Mesenchymal stem cell (in vitro differentiated cells and primary cell): ENCODE measurements around the gene EGFLAM.

Experiments used
- DNase-seq: peaks from one replicate; pipeline ENCODE4 v3.0.0-alpha.2; 2013
- H2AFZ ChIP-seq: one replicate; pipeline ENCODE4 v1.6.1; 2013; ENCODE audit warnings: low read depth, mild to moderate bottlenecking, control low read depth, inconsistent platforms, low read length, moderate library complexity
- H2AK5ac ChIP-seq: 2 replicates; pipeline ENCODE4 v1.6.1; 2013; ENCODE audit warnings: low read length, moderate library complexity, mild to moderate bottlenecking, inconsistent platforms; ENCODE audit not compliant: severe bottlenecking
- H2BK120ac ChIP-seq: one replicate; pipeline ENCODE4 v1.6.1; 2013; ENCODE audit warnings: low read depth, mild to moderate bottlenecking, inconsistent platforms, low read length, moderate library complexity
- H2BK12ac ChIP-seq, 2 experiments: one replicate each; pipeline ENCODE4 v1.6.1; 2013; ENCODE audit warnings: inconsistent platforms in 2 of 2, low read length in 2 of 2, mild to moderate bottlenecking in 2 of 2, moderate library complexity in 2 of 2, control low read depth in 1 of 2
- H2BK15ac ChIP-seq: one replicate; pipeline ENCODE4 v1.6.1; 2013; ENCODE audit warnings: mild to moderate bottlenecking, low read depth, inconsistent platforms; ENCODE audit not compliant: poor library complexity, severe bottlenecking
- H2BK5ac ChIP-seq: 2 replicates; pipeline ENCODE4 v1.6.1; 2013; ENCODE audit warnings: low read depth, mild to moderate bottlenecking, low read length, control low read depth, inconsistent platforms; ENCODE audit not compliant: poor library complexity, severe bottlenecking
- H3K14ac ChIP-seq, 2 experiments: one replicate each; pipeline ENCODE4 v1.6.1; 2013; ENCODE audit warnings: inconsistent platforms in 2 of 2, low read length in 2 of 2, control low read depth in 1 of 2, mild to moderate bottlenecking in 1 of 2, moderate library complexity in 1 of 2
- H3K18ac ChIP-seq, 2 experiments: one replicate each; pipeline ENCODE4 v1.6.1; 2013; ENCODE audit warnings: inconsistent platforms in 2 of 2, low read length in 2 of 2, control low read depth in 1 of 2, low read depth in 1 of 2, mild to moderate bottlenecking in 1 of 2
- H3K23ac ChIP-seq, 2 experiments: one replicate each; pipeline ENCODE4 v1.6.1; 2013; ENCODE audit warnings: inconsistent platforms in 2 of 2, low read length in 2 of 2, mild to moderate bottlenecking in 2 of 2, moderate library complexity in 2 of 2, control low read depth in 1 of 2
- H3K27ac ChIP-seq: 2 replicates; pipeline ENCODE4 v1.5.1; 2013; ENCODE audit warnings: mild to moderate bottlenecking, moderate library complexity, low read length, control low read depth, inconsistent platforms; ENCODE audit not compliant: poor library complexity, severe bottlenecking
- H3K27me3 ChIP-seq, 2 experiments: 2 replicates each; pipeline versions ENCODE4 v1.6.1 to v1.7.0; 2013; ENCODE audit warnings: low read length in 2 of 2, mild to moderate bottlenecking in 2 of 2, moderate library complexity in 2 of 2, control low read depth in 1 of 2, inconsistent platforms in 1 of 2; ENCODE audit not compliant: control insufficient read depth in 1 of 2, insufficient read depth in 1 of 2
- H3K36me3 ChIP-seq, 2 experiments: 2 replicates each; pipeline versions ENCODE4 v1.6.1 to v1.7.0; 2013; ENCODE audit warnings: low read length in 2 of 2, control low read depth in 1 of 2, inconsistent platforms in 1 of 2, low read depth in 1 of 2, mild to moderate bottlenecking in 1 of 2; ENCODE audit not compliant: insufficient read depth in 2 of 2, control insufficient read depth in 1 of 2
- H3K4ac ChIP-seq, 2 experiments: one replicate each; pipeline ENCODE4 v1.6.1; 2013; ENCODE audit warnings: inconsistent platforms in 2 of 2, low read length in 2 of 2, mild to moderate bottlenecking in 2 of 2, moderate library complexity in 2 of 2, control low read depth in 1 of 2, low read depth in 1 of 2
- H3K4me1 ChIP-seq: 2 replicates; pipeline ENCODE4 v1.6.1; 2013; ENCODE audit warnings: low read depth, low read length, control low read depth; ENCODE audit not compliant: control insufficient read depth, insufficient read depth
- H3K4me2 ChIP-seq: 2 replicates; pipeline ENCODE4 v1.6.1; 2013; ENCODE audit warnings: low read length, mild to moderate bottlenecking, inconsistent platforms; ENCODE audit not compliant: poor library complexity, severe bottlenecking
- H3K4me3 ChIP-seq, 2 experiments: 2 replicates each; pipeline versions ENCODE4 v1.5.1 to v1.7.0; 2013; ENCODE audit warnings: low read length in 2 of 2, mild to moderate bottlenecking in 2 of 2, control low read depth in 1 of 2, low read depth in 1 of 2; ENCODE audit not compliant: insufficient read depth in 1 of 2
- H3K79me1 ChIP-seq: replicated peaks from 2 replicates; pipeline ENCODE4 v1.6.1; 2013; ENCODE audit warnings: mild to moderate bottlenecking, control low read depth, low read length, inconsistent platforms; ENCODE audit not compliant: poor library complexity, severe bottlenecking
- H3K9ac ChIP-seq: 2 replicates; pipeline ENCODE4 v1.7.0; 2013; ENCODE audit warnings: mild to moderate bottlenecking, low read length, moderate library complexity
- H3K9me3 ChIP-seq: 2 replicates; pipeline ENCODE4 v1.7.0; 2013; ENCODE audit warnings: mild to moderate bottlenecking, low read length; ENCODE audit not compliant: control insufficient read depth
- H4K8ac ChIP-seq: one replicate; pipeline ENCODE4 v1.6.1; 2013; ENCODE audit warnings: inconsistent platforms, mild to moderate bottlenecking, low read length, moderate library complexity
- H4K91ac ChIP-seq: one replicate; pipeline ENCODE4 v1.6.1; 2013; ENCODE audit warnings: mild to moderate bottlenecking, low read length, inconsistent platforms
- WGBS: methylation state at CpG from one replicate; pipeline ENCODE4 v1.1.7; 2013; ENCODE audit warnings: mixed read lengths; 5-methylcytosine and 5-hydroxymethylcytosine counted together

EGFLAM gene

DNA sequence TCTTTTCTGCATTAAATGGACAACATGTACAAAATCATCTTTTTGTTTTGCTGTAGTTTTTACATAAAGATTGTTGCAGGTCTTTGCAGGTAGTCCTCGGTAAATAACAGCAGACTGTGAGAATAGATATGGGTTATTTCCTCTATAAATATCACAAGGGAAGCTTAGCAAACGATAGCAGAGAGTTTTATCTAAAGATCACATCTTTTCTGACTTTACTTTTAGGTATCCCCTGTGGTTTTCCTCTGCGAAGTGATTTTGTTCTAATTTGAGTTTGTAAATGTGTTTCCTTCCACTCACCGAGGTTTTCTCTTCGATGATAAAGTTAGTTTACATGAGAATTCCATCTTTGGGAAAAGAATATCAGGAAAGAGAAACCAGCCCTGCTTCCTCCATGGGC lies 109.6 kb downstream of the EGFLAM start:
- Histone ChIP-seq H3K9ac (no peak overlapping the region), H2BK5ac (no peak overlapping the region), H4K91ac (no peak overlapping the region), H3K4me1 (no peaks in the 10 kb centered on the region), H3K36me3 (no peaks in the 10 kb centered on the region), H2BK120ac (no peak overlapping the region), H3K79me1 (no peaks in the 10 kb centered on the region), H3K4me2 (no peak overlapping the region), H2AFZ (no peak overlapping the region), H3K9me3 (no peaks in the 10 kb centered on the region), H3K27ac (no peak overlapping the region), H2BK15ac (no peak overlapping the region), H4K8ac (no peak overlapping the region), H3K4me3 (no peak overlapping the region), H2BK12ac (no peak overlapping the region), H3K27me3 (peaks cover 26 to 32% of the 10 kb centered on the region in 2 experiments), H3K23ac (no peak overlapping the region), H3K18ac (no peak overlapping the region), H3K4ac (no peak overlapping the region), H3K14ac (no peak overlapping the region), H2AK5ac (no peak overlapping the region)
- WGBS, result 80% methylated on average over 1 of the region's 5 CpGs
- no peak for DNase-seq

DNA sequence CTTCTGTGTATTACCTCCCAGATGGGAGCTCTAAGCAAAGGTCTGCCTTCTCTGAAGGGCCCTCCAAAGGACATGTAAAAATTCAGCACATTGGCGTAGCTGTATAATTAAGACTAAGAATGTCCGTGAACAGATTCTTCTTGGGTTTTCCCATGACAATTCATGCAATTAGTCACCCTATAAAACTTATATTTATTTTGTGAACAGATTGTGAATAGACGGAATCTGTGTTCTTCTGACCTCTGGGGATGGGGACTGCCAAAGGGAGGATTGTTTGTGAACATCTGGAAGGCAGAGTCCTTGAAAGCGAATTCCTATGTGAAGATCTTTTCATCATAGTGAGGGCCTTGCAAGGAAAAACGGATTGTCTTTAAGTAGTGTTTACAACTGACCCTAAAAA lies 111.3 kb downstream of the EGFLAM start:
- no peaks in the 10 kb centered on the region for H3K79me1 ChIP-seq
- no peak overlapping the region for H3K4ac ChIP-seq
- H2BK120ac ChIP-seq, result no peak overlapping the region
- no peak for DNase-seq
- 59% methylated on average over 5 of the region's 5 CpGs for WGBS
- peaks cover 15 to 23% of the 10 kb centered on the region in 2 experiments for H3K27me3 ChIP-seq
- H3K27ac ChIP-seq, result no peak overlapping the region
- no peaks in the 10 kb centered on the region for H3K36me3 ChIP-seq
- no peak overlapping the region for H2AK5ac ChIP-seq
- H4K91ac ChIP-seq, result no peak overlapping the region
- H4K8ac ChIP-seq, result no peak overlapping the region
- H2BK15ac ChIP-seq, result no peak overlapping the region
- H3K4me2 ChIP-seq, result no peak overlapping the region
- H3K14ac ChIP-seq, result no peak overlapping the region
- H2BK5ac ChIP-seq, result no peak overlapping the region
- no peak overlapping the region for H3K18ac ChIP-seq
- H3K4me1 ChIP-seq, result no peaks in the 10 kb centered on the region
- no peak overlapping the region for H3K23ac ChIP-seq
- no peak overlapping the region for H3K4me3 ChIP-seq
- no peaks in the 10 kb centered on the region for H3K9me3 ChIP-seq
- no peak overlapping the region for H3K9ac ChIP-seq
- H2BK12ac ChIP-seq, result no peak overlapping the region
- H2AFZ ChIP-seq, result no peak overlapping the region

- H3K14ac ChIP-seq, result no peak overlapping the region
- no peaks in the 10 kb centered on the region for H3K9me3 ChIP-seq
- H3K4me1 ChIP-seq, result no peaks in the 10 kb centered on the region
- no peaks in the 10 kb centered on the region for H3K79me1 ChIP-seq
- H3K4ac ChIP-seq, result no peak overlapping the region
- no peak overlapping the region for H3K4me3 ChIP-seq
- no peak overlapping the region for H3K27ac ChIP-seq
- H2BK15ac ChIP-seq, result peak overlapping the region; percentile 35
- no peak overlapping the region for H3K9ac ChIP-seq
- H4K8ac ChIP-seq, result no peak overlapping the region
- H3K4me2 ChIP-seq, result no peak overlapping the region
- WGBS, result 87% methylated on average over 10 of the region's 11 CpGs
- no peak for DNase-seq
- H2AK5ac ChIP-seq, result no peak overlapping the region
- H3K23ac ChIP-seq, result no peak overlapping the region
- no peak overlapping the region for H2AFZ ChIP-seq
- no peak overlapping the region for H2BK12ac ChIP-seq
- H3K27me3 ChIP-seq, result peaks cover 12 to 17% of the 10 kb centered on the region in 2 experiments
- H2BK120ac ChIP-seq, result no peak overlapping the region
- no peak overlapping the region for H2BK5ac ChIP-seq
- peak overlapping the region in 1 of 2 experiments; percentile 34 for H3K18ac ChIP-seq
- no peak overlapping the region for H4K91ac ChIP-seq
- no peaks in the 10 kb centered on the region for H3K36me3 ChIP-seq
Measured at GRCh38 chr5:38370358-38371100, 112.2 kb downstream of the EGFLAM start.

GRCh38 chr5:38371596-38371995 lies 113.2 kb downstream of the EGFLAM start:
- H3K36me3 ChIP-seq, result no peaks in the 10 kb centered on the region
- H3K4ac ChIP-seq, result no peak overlapping the region
- H3K27ac ChIP-seq, result no peak overlapping the region
- WGBS, result 84% methylated on average over 7 of the region's 8 CpGs
- H2BK15ac ChIP-seq, result no peak overlapping the region
- no peak overlapping the region for H3K4me2 ChIP-seq
- no peak overlapping the region for H4K91ac ChIP-seq
- H2AK5ac ChIP-seq, result no peak overlapping the region
- no peak overlapping the region for H3K14ac ChIP-seq
- no peak overlapping the region for H3K9ac ChIP-seq
- no peaks in the 10 kb centered on the region for H3K9me3 ChIP-seq
- no peak overlapping the region for H2BK120ac ChIP-seq
- H2BK12ac ChIP-seq, result no peak overlapping the region
- DNase-seq, result no peak
- peaks cover 7 to 11% of the 10 kb centered on the region in 2 experiments for H3K27me3 ChIP-seq
- no peak overlapping the region for H2BK5ac ChIP-seq
- no peak overlapping the region for H3K23ac ChIP-seq
- no peaks in the 10 kb centered on the region for H3K79me1 ChIP-seq
- H3K18ac ChIP-seq, result no peak overlapping the region
- no peaks in the 10 kb centered on the region for H3K4me1 ChIP-seq
- H2AFZ ChIP-seq, result no peak overlapping the region
- no peak overlapping the region for H4K8ac ChIP-seq
- H3K4me3 ChIP-seq, result no peak overlapping the region
